ELF-1 (cell line): ENCODE measurements around the gene OGA.

Experiments used
- DNase-seq: peaks from one replicate; pipeline ENCODE4 v3.0.0-alpha.2; 2016; ENCODE audit warnings: low read depth, low spot score

The OGA gene

GRCh38 chr10:101818119-101818871 lies at the start of gene OGA:
Gene OGA (minus strand): TSS chr10:101818444. CDS start chr10:101818022, 422 bp downstream.
- peak; percentile 100 for DNase-seq

- DNase-seq, result no peak
Measured at GRCh38 chr10:101867931-101868330, 49.7 kb upstream of the OGA start.

- DNase-seq, result no peak
Measured at GRCh38 chr10:101859530-101859929, 41.3 kb upstream of the OGA start.

- no peak for DNase-seq
Measured at GRCh38 chr10:101858723-101859500, 40.7 kb upstream of the OGA start.

- DNase-seq, result no peak
Measured at GRCh38 chr10:101857802-101858476, 39.7 kb upstream of the OGA start.

DNA sequence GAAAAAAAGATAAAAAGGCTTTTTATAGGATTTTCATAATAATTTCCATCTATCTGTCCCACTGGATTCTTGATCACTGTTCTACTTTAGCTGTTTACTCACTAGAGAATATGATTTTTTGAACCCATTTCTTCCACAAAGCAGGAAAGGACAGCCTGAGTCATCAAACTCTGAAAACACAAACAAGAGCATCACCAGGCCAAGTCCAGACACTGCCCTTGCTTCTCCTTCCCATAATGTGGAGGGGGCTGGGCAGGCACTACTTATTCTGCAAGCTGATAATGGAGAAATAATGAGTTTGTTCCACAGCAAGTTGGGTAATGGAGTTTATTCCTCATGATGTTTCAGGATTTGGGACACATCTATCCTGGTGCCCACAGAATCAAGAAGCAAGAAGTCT lies 38.4 kb upstream of the OGA start:
- DNase-seq, result no peak

- no peak for DNase-seq
Measured at GRCh38 chr10:101851411-101852116, 33.3 kb upstream of the OGA start.

- no peak for DNase-seq
Measured at GRCh38 chr10:101850749-101851148, 32.5 kb upstream of the OGA start.

DNA sequence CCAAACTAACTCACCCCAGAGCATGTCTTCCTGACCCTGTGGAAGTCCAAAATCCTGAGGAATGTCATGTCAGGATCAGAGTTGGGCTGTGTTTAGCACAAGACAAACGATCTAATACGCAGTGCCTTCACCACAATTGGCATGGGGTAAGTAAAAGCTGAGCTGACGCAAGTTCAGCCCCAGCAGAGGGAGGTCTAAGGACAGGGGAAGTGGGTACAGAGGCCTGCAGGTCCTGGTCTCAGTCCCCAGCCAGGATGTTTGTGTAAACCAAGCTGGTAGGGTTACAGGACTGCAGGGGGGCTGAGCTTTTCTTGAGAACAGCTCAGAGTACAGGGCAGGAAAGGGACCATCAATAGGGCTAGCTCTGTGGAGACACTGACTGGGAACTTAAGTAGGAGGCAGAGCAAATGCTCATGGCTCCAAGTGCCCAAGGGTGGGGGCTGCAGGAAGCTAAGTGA lies 30.7 kb upstream of the OGA start:
- no peak for DNase-seq

GRCh38 chr10:101848408-101848807 lies 30.2 kb upstream of the OGA start:
- DNase-seq, result no peak

- DNase-seq, result no peak
Measured at GRCh38 chr10:101845893-101846292, 27.6 kb upstream of the OGA start.

DNA sequence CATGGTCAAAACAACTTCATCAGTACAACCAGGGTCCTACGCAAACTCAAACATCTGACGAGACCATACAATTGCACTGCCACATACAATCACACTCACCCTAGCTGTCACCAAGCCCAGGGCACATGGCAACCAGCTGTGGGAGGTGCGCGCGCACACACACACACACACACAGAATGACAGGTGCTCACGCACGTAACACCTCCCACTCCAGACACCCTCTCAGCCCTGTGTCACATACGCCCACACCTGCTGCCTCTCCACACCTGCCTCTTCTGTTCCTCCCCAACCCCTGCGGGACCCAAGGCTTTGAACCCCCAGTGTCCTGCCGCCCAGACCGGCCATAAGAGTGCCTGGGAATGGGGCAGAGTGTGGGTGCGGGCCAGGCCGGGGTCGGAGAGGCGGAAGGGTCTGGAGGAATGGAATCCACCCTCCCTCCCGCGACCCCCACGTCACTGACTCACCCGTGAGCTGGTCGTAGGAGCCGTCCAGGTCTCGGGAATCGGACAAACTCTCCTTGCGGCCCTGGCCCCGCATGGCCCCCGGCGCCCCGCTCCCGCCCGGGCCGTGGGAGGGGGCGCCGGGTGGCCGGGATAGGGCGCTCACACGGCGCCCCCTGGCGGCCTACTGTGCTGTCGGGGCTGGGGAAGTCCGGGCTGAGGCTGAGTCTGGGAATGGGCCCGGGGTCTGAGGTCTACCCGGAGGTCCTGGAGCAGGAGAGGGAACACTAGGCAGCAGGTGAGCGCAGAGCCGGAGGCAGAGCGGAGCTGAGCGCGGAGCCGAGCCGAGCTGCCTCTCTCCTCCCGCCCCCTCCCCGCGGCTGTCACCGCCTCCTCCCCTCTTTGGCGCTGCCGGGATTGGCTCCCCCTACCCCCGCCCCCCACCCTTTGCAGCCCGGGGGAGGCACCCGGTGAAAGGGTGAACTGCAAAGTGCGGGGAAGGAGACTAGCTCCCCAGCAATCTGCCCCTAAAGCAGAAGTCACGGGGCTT lies 25.1 kb upstream of the OGA start, which contains the start of gene KCNIP2:
Gene KCNIP2, minus strand, starts transcription at position 769 of the 990 bp plus-strand sequence. Its CDS starts 232 bp downstream, at position 537.
- peak; percentile 94 for DNase-seq

GRCh38 chr10:101841826-101842225 lies 23.6 kb upstream of the OGA start:
- no peak for DNase-seq

DNA sequence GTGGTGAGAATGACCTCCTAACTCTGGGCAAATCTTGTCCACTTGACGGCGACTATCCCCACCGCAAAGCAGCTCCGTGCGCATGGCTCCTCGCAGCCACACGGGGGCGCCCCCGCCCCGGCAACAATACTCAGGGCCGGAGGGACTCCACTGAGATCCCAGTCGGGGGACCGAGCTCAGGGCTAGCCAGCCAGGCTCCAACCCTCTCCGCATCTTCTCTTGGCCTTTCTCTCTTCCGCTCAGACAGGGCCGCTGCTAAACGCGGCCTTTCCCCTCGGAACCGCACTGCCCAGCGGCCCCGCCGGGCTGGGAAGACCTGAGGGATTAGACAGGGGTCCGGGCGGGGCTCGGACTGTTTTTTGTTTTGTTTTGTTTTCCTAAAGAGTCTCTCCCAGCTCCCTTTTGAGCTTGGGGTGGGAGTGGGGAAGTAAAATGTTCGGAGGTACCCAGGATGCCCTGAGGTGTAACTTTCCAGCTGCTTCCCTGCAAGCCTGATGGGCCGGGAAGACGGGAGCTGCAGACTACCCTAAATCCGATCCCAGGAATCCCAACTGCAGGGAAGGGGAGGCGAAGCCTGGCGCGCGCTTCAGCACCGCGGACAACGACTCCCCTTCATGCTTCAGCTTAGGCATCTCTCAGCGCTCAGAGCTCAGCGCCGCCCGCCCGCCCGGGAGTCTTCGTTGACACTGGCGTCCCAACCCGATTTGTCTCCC lies 22.7 kb upstream of the OGA start:
- peak; percentile 95 for DNase-seq

DNA sequence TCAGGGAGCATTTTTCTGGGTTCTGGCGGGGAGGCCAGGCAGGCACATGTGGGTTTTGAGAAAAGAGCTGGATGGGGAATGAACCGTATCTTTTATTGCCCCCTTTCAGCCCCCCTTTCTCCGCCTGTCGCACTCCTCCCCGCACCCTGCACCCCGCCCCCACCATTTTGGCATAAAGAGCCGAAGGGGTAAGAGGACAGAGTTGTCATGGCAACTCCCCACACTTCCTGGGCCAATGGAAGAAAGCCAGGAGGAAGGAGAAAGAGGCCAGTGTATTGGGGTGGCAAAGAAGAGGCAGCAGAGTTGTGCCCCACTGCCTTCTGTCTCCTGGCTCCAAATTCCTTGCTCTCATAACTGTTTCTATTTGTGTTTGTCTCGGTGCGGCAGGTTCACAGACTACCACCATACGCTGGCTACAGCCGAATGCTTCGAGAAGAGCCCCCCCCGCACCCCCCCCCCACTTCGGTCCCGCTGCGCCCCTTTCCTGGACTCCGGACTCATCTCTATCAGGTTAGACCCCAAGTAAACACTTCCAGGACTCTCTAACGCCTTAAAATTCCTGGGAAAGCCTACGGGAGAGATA lies 21.9 kb upstream of the OGA start:
- DNase-seq, result no peak

DNA sequence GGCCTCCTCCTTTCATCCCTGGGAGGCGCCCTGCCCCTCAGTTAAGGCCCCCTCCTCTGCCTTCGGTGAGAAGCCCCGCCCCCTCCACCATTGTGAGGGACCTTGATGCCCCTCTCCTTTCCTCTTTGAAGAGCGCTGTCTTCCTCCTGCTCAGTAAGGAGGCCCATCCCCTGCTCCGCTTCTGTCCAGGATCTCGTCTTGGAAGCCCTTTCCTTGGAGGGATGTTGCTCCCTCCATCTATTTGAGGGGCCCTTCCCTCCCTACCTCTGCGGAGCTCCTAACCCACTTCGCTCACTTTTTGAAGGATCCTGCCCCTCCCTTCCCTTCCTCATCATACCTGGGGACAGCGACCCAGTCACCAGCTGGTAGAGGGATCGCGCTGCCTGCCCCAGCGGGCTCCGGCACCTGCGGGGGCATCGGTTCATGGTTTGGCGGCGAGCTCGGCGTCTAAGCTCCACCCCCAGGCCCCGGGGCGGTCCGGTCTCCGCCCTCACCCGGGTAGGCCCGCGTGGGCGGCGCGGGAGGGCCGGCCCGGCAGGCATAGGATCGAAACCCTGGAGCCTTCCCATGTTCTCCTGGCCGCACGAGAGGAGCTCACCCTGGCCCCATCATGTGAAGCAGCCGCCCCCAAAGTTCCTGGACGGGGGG lies 21.3 kb upstream of the OGA start:
- peak; percentile 61 for DNase-seq

GRCh38 chr10:101839002-101839401 lies 20.8 kb upstream of the OGA start:
- no peak for DNase-seq

DNA sequence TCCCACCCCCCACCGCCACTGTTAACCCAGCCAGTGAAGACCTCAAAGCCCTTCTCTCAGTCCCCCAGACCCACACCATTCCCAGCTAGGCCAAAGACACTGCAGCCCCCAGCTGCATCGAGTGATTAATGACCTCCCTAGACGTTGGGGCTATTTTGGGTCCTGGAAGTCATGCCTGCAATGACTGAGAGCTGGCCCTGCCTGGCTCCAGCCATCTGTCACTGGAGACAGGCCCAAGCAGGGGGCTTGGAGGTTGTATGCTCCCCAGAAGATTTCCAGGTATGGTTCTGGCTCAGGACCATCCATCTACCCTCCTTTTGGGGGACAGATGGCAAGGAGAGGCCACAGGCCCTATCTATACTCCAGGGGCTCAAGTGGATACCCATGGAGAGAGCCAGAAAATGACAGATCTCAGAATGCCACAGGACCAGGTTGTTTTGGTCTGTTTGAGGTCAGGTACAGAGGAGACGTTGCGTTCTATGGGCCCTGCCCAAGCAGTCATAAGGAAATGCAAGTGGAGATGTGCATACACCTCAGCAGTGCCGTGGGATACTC lies 20.2 kb upstream of the OGA start:
- DNase-seq, result no peak
